GM19193 (cell line): ENCODE data around the gene ZNF438.

Experiments used
- POLR2A ChIP-seq: IDR thresholded peaks from 4 replicates; pipeline ENCODE4 v1.6.1; 2011; ENCODE audit not compliant: insufficient read depth, insufficient read length; ENCODE audit errors: extremely low read depth

Gene ZNF438

GRCh38 chr10:30825022-30825421 is 206.6 kb downstream of the ZNF438 start:
- no peak for TF ChIP-seq POLR2A

DNA sequence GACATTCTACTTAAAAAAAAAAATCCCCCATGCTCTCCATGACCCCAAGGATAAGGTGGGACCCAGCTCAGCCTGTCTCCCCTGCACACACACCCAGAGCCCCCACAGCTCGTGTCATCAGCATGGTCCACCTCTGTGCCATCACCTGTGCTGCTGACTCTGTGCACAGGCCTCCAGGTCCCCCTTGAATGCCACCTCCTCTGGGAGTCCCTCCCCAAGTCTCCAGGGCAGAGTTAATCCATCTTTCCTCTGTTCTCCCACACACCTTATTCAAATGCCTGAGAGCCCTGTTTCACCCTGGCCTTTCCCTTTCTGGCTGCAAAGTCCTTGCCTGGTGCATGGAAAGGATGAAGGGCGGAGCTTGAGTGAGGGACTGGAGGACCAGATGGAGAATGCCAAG is 208.0 kb downstream of the ZNF438 start:
- TF ChIP-seq POLR2A, result no peak

DNA sequence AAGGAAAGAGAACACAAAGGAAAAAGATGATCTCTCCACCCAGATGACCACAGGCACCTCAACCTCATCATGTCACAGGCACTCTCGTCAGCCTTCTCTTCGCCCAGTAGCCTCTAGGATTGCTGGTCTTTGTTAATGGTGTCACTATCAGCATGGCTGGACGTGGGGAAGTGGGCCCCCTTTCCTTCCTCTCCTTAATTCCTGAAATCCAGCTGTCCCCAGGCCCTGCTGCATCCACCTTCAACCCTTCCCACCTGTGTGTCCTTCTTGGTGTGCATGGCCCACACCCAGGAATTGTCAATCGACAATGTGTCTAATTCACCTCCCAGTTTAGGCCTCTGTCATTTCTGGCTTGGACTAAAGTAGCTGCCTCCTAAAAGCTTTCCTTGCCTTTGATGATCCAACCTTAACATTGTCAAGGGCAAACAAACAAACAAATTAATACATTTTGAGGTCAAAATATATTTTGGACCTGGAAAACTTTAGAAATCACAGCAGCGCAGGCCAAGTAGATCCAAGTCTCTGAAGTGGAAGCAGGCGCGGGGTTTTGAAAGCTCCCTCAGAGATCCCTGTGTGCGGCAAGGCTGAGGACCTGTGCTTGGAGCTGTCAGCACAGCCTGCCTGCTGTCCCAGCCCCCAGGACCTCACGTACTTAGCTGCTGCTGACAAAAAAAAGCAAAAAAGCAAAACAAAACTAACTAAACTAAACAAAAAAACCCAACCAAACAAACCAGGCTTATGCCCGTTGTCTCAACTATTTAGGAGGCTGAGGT is 208.8 kb downstream of the ZNF438 start:
- no peak for TF ChIP-seq POLR2A

GRCh38 chr10:30821994-30822692 is 209.5 kb downstream of the ZNF438 start:
- TF ChIP-seq POLR2A, result no peak

DNA sequence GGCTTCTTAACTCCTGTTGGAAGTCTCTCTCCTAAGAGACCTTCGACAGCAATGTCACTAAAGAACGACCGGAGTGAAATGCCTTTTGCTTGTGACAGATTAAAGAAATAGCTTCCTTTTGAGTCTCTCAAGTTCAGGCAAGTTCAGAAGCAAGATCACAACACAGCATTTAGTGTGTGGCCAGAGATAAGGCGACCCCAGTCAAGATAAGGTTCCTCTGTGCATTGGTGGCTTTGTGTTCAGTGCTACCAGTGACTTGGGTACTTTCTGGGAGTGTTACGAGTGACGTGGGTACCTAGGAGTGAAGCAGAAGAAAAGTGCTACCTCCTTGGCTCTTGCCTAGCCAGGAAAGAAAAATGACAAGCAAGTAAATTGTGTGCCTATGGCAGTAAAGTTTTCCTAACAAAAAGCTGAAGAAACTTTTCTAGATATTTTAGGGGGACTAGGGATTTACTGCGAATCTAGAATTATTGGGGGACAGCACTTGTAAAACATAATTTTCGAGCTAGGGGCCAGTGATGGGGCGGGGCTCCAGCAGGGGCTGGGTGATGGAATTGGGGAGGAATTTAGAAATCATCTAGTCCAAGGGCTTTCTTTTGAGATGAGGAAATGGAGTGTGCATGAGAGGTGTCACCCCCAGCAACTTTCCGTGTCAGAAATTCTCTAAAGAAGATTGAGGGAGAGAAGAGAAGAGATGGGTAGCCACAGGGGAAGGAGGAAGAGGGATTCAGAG is 210.2 kb downstream of the ZNF438 start:
- no peak for TF ChIP-seq POLR2A

GRCh38 chr10:30820261-30820991 is 211.2 kb downstream of the ZNF438 start:
- TF ChIP-seq POLR2A, result no peak

DNA sequence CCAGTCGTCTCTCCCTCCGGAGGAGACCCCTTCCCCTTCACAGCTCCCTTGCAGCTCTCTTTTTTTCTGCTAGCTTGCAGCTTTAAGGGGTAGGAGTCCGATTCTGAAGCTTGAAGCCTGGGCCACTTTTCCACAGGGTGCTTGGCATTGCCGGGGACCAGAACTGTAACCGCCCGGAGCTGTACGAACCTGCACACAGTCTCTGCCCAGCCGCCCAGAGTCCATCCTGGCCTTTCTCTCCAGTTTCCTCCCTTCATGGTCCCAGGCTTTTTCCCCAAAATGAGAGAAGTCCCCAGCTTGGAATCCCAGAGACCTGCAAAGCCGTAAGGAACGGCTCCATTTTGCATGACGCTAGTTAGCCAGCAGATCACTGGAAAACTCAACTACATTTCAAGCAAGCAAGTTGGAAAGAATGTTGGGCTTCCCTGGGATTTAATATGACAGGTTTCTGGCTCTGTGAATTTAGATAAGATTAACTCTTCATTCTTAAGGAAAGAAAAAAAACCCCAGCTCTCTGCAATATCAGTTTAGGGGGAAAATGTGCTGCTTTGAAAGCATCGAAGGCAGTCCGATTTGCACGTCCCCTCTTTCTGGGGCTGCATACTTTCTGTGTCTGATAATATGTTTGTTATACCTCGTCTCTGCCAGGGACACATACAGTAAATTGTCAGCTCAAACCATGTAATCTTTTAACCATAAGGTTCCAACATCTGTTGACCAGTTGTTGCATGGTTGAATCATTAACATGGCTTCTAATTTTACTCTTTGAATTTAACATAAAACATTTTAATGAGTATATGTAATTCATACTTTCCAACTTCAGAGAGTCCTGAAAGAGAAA is 212.1 kb downstream of the ZNF438 start:
- no peak for TF ChIP-seq POLR2A

DNA sequence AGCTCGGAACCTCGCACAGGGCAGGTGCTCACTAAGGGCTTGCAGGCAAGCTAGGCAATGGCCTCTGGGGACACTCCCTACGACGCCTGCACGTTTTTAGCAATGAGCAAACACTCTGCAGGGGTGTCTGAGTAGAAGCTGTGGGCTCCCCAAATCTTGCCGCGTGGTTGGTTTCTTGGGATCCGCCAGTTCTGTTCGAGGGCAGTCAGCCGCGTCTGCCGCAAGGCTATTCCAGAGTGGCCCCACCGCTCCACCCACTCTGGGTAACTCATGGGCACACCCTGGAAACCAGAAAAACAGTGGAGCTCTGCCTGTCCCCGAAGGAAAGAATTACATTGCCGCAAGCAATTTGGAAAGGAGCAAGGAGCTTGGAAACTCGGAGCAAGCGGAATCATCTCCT is 212.8 kb downstream of the ZNF438 start:
- no peak for TF ChIP-seq POLR2A

DNA sequence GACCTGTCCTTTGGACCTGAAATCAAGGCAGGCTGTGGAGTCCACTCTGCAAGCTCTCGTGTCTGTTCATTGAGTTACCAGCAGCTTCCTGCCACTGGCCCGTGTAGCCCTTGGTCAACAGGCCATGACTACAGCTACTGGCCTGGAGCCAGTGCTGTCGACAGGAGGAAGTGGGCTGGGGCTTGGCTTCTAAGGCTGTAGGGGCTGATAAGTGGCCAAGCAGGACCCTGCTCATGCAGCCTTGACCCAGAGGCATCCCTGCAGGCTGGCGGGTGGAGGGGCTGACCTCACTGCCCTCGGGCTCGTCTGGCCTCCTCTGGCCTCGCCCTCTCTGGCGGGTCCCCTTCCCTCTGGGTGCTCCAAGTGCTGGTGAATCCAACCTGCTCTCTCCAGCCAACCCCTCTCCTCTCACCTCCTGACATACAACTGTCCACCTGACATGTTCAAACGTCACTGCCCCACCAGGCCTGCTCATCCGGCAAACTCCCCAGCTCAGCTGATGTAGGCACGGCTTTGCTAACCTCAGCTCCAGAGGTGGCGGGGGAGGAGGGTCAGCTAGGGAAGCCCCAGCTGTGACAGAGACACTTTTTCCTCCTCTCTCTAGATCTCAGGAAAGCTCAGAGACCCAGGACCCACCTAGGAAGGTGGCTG is 213.5 kb downstream of the ZNF438 start:
- no peak for TF ChIP-seq POLR2A

GRCh38 chr10:30817541-30817940 is 214.1 kb downstream of the ZNF438 start:
- no peak for TF ChIP-seq POLR2A

DNA sequence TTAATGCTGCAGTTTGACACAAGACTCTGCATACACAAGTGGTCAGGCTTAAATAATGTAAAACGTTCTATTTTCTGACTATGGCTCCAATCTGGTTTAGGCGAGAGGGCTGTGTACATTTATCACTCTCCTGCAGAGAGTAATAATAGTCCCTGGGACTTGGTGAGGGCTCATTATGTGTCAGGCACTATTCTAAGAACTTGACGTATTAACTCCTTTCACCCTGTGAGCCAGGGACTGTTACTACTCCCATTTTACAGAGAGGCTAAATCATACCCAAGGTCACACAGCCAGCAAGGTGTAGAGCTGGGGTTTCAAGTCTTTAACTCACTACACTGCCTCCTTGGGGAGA is 214.9 kb downstream of the ZNF438 start:
- no peak for TF ChIP-seq POLR2A

DNA sequence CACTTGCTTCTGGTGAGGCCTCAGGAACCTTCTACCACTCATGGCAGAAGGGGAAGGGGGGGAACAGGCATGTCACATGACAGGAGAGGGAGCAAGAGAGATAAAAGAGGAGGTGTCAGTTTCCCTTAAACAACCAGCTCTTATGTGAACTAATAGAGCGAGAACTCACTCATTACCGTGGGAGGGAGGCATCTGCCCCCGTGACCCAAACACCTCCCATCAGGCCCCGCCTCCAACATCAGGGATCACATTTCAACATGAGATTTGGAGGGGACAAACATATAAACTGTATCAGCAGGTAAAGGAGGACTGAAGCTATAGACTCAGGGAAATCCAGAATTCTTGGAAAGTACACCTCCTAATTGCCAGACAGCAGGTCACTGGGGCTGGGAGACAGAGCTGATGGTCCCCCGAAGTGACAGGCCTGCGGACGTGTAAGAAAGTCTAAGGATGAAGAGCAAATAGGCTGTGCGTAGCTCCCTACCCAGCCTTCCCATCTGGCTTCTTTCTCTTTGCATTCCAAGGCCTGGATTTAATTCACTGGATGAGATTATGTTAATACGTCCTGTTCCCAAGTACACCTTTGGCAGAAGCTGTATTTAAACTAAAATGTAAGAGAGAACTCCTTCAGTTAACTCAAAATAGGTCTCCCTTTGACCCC is 215.4 kb downstream of the ZNF438 start:
- no peak for TF ChIP-seq POLR2A

DNA sequence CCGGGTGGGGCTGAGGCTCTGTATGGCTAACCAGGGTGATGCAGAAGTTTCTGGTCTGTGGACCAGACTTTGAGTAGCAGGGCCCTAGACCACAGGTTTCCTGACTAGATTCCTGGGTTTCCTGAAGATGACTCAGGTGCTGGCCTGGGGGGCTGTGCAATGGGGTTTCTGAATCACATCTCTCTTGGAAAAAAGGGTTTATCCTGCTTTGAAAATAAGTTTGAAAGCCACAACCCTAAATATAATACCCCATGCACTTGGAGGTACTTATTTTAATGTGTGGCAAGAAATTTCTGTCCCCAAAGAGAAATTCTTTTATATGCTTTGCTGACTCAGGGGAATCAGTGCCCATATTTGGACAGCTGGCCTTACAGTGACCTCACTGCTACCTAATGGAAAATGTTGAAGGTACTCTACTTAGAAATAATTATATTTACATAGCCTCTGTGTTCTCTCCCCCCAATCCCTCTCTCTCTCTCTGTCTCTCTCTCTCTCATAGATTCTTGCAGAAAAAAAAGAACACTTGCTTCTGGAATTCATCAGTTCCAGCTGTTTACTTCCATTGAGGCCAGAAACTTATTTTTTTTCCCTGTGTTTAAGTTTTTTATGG is 217.7 kb downstream of the ZNF438 start:
- no peak for TF ChIP-seq POLR2A
